Measurements from ENCODE around the gene MAX. TPM values are rescaled to one million over a fixed set of nuclear protein-coding genes. Genes with fewer than 3 reads are reported as not detected.

Gene MAX
- total RNA-seq (2014; rRNA removed) (58.8 and 68.9 TPM in 2 replicates), Bru-seq, nascent RNA (percentile 86 among the genes with signal in this experiment), BruChase-seq, experiment 1, labeled RNA remaining after a 6-hour chase (percentile 88 among the genes with signal in this experiment), BruChase-seq, experiment 2, labeled RNA remaining after a 2-hour chase (percentile 86 among the genes with signal in this experiment)
- long read RNA-seq, transcript MAX-204 (4 exons, 1,973 nt), result major isoform, 13 of 64 reads
- long read RNA-seq, partial matches to known transcripts, result 5 of 64 reads
- long read RNA-seq, other reads (novel, unspliced or antisense), result 35 of 64 reads

GRCh38 chr14:65102441-65103149 is at the start of gene MAX:
TSS of gene MAX (minus strand) at chr14:65102517. CDS start at chr14:65102339, 178 bp downstream.
- DNase-seq, result peak; percentile 98
- H3K79me2 ChIP-seq (ENCODE audit: low read length), result peaks cover 41% of the 10 kb centered on the region
- H3K27ac ChIP-seq (ENCODE audit: low read length), result peak within 1 kb of the TSS; percentile 57
- TF ChIP-seq EZH2phosphoT487 (IDR thresholded peaks at IDR 0.05; ENCODE audit: borderline replicate concordance, low read length) (no peak), EZH2 (IDR thresholded peaks at IDR 0.05; ENCODE audit: low read length, unreplicated experiment) (no peak)
- TF ChIP-seq, protein P1, sequence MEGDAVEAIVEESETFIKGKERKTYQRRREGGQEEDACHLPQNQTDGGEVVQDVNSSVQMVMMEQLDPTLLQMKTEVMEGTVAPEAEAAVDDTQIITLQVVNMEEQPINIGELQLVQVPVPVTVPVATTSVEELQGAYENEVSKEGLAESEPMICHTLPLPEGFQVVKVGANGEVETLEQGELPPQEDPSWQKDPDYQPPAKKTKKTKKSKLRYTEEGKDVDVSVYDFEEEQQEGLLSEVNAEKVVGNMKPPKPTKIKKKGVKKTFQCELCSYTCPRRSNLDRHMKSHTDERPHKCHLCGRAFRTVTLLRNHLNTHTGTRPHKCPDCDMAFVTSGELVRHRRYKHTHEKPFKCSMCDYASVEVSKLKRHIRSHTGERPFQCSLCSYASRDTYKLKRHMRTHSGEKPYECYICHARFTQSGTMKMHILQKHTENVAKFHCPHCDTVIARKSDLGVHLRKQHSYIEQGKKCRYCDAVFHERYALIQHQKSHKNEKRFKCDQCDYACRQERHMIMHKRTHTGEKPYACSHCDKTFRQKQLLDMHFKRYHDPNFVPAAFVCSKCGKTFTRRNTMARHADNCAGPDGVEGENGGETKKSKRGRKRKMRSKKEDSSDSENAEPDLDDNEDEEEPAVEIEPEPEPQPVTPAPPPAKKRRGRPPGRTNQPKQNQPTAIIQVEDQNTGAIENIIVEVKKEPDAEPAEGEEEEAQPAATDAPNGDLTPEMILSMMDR (conservative IDR thresholded peaks at IDR 0.05; ENCODE audit: low read depth, low read length), result no peak
- BruUV-seq (replicated peaks), result no TSS peak
- H2AFZ ChIP-seq (ENCODE audit: low read length), result peak within 1 kb of the TSS; percentile 94
- intact Hi-C loops (cut with micrococcal nuclease), result loop anchor here (2.0 to 5.0 kb wide), 2 partner anchors 28 to 115 kb away; partner anchors contain the start of gene FNTB
- ChIA-PET CTCF (interaction anchor here (0.6 to 0.8 kb wide), 5 partner anchors 68 to 722 kb away, joined by 3 to 16 read pairs (median 3); no protein-coding TSS in a partner anchor), POLR2A (ENCODE audit: unreplicated experiment) (interaction anchor here (0.6 to 1.0 kb wide), 7 partner anchors 90 to 1406 kb away, joined by 4 to 6 read pairs (median 4); partner anchors contain the start of gene GPHN)
- no peaks in the 10 kb centered on the region for H3K9me2 ChIP-seq (replicated peaks; ENCODE audit: low read length)
- H4K20me1 ChIP-seq (ENCODE audit: low read length), result 0 out of 2 replicates have a peak, but pooled peaks cover 5% of the 10 kb centered on the region
- peaks cover 21% of the 10 kb centered on the region for H3K4me1 ChIP-seq (ENCODE audit: insufficient read depth, low read length)
- H3K4me3 ChIP-seq (ENCODE audit: low read length), result peak within 1 kb of the TSS; percentile 89
- H3K4me2 ChIP-seq (ENCODE audit: low read length), result peak within 1 kb of the TSS; percentile 97
- no peaks in the 10 kb centered on the region for H3F3A ChIP-seq (ENCODE audit: low read length, unreplicated experiment)
- peak within 1 kb of the TSS; percentile 85 for H3K9ac ChIP-seq (ENCODE audit: low read length)
- peak; percentile 90 for ATAC-seq
- no peaks in the 10 kb centered on the region for H3K27me3 ChIP-seq (ENCODE audit: low read length)
- H3K36me3 ChIP-seq (ENCODE audit: low read depth, low read length), result peaks cover 13% of the 10 kb centered on the region
- H3K9me3 ChIP-seq (ENCODE audit: low read length), result no peaks in the 10 kb centered on the region

GRCh38 chr14:65151609-65151956 is 49.3 kb upstream of the MAX start:
- no peaks in the 10 kb centered on the region for H3K9me3 ChIP-seq (ENCODE audit: low read length)
- H3K4me2 ChIP-seq (ENCODE audit: low read length), result no peak overlapping the region
- no TSS peak for BruUV-seq (replicated peaks)
- no peaks in the 10 kb centered on the region for H3K27me3 ChIP-seq (ENCODE audit: low read length)
- no peaks in the 10 kb centered on the region for H3K79me2 ChIP-seq (ENCODE audit: low read length)
- H3F3A ChIP-seq (ENCODE audit: low read length, unreplicated experiment), result no peaks in the 10 kb centered on the region
- DNase-seq (no peak), ATAC-seq (no peak)
- intact Hi-C loops (cut with micrococcal nuclease), result no loop called here
- no peak overlapping the region for H2AFZ ChIP-seq (ENCODE audit: low read length)
- no peaks in the 10 kb centered on the region for H4K20me1 ChIP-seq (ENCODE audit: low read length)
- H3K4me3 ChIP-seq (ENCODE audit: low read length), result no peak overlapping the region
- H3K9me2 ChIP-seq (replicated peaks; ENCODE audit: low read length), result no peaks in the 10 kb centered on the region
- ChIA-PET CTCF (no interaction called here), POLR2A (ENCODE audit: unreplicated experiment) (no interaction called here)
- H3K36me3 ChIP-seq (ENCODE audit: low read depth, low read length), result no peaks in the 10 kb centered on the region
- no peak overlapping the region for H3K9ac ChIP-seq (ENCODE audit: low read length)
- no peak for TF ChIP-seq EZH2phosphoT487 (IDR thresholded peaks at IDR 0.05; ENCODE audit: borderline replicate concordance, low read length)
- no peaks in the 10 kb centered on the region for H3K4me1 ChIP-seq (ENCODE audit: insufficient read depth, low read length)
- H3K27ac ChIP-seq (ENCODE audit: low read length), result no peak overlapping the region

DNA sequence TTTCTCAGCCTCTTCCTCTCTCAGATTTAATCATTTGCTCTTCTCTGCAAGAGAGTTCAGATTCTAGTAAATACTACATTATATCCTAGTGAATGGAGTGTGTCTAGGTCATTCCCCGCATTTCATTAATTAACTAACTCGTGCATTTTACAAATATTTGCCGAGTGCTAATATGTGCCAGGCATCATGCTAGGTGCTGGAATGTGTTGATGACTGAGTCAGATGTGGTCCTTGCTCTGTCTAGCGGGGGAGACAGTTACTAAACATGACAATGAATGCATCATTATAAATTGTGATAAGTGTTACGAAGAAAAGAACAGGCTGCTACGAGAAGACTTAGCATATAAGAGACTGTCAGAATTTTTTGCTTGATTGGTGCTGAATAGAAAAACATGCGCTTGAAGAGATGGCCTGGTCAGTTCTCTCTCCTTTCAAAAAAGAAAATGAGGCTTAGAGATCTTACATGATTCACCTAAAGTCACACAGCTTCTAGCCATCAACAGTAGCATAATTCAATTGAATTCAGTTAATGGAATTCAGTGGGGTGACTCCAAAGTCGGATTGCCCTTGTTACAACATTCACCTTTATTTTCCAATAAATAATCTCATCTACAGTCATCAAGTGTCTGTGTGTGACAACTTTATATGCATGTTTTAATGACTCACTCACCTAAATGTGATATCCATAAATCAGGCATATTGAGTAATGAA is 48.7 kb upstream of the MAX start:
- TF ChIP-seq, protein P1 (conservative IDR thresholded peaks at IDR 0.05; ENCODE audit: low read depth, low read length), result no peak
- no peak for TF ChIP-seq EZH2 (IDR thresholded peaks at IDR 0.05; ENCODE audit: low read length, unreplicated experiment)
- no peak for TF ChIP-seq EZH2phosphoT487 (IDR thresholded peaks at IDR 0.05; ENCODE audit: borderline replicate concordance, low read length)
- POLR2A ChIA-PET (ENCODE audit: unreplicated experiment), result no interaction called here
- CTCF ChIA-PET, result no interaction called here
- Histone ChIP-seq H3K79me2 (ENCODE audit: low read length) (no peaks in the 10 kb centered on the region), H3K4me2 (ENCODE audit: low read length) (no peak overlapping the region), H4K20me1 (ENCODE audit: low read length) (no peaks in the 10 kb centered on the region), H3F3A (ENCODE audit: low read length, unreplicated experiment) (no peaks in the 10 kb centered on the region), H3K27ac (ENCODE audit: low read length) (no peak overlapping the region), H3K9ac (ENCODE audit: low read length) (no peak overlapping the region), H3K4me3 (ENCODE audit: low read length) (no peak overlapping the region), H3K36me3 (ENCODE audit: low read depth, low read length) (no peaks in the 10 kb centered on the region), H3K4me1 (ENCODE audit: insufficient read depth, low read length) (no peaks in the 10 kb centered on the region), H3K9me2 (replicated peaks; ENCODE audit: low read length) (no peaks in the 10 kb centered on the region), H3K9me3 (ENCODE audit: low read length) (no peaks in the 10 kb centered on the region), H3K27me3 (ENCODE audit: low read length) (no peaks in the 10 kb centered on the region), H2AFZ (ENCODE audit: low read length) (no peak overlapping the region)
- no TSS peak for BruUV-seq (replicated peaks)
- intact Hi-C loops (cut with micrococcal nuclease), result no loop called here
- ATAC-seq, result peak; percentile 55
- no peak for DNase-seq
